Activated CD8-positive, alpha-beta memory T cell treated with anti-CD3 and anti-CD28 coated beads, Interleukin-2, amount 50 U/mL, for 24 hours (primary cell): ENCODE data around the gene VCAM1.
"Not testable (repeated sequence)": the region's sequence is repeated elsewhere in the genome, so short reads cannot be mapped to it uniquely, and the experiment has no call there.

Experiments
- DNase-seq: peaks from one replicate; pipeline ENCODE4 v3.0.0-alpha.2; 2020; ENCODE audit errors: extremely low read depth

VCAM1 gene

GRCh38 chr1:100780814-100781213 lies 61.3 kb downstream of the VCAM1 start:
- DNase-seq = no peak

GRCh38 chr1:100781728-100782127 lies 62.2 kb downstream of the VCAM1 start:
- not testable (repeated sequence) for DNase-seq

- no peak for DNase-seq
Measured at GRCh38 chr1:100782473-100783039, 63.0 kb downstream of the VCAM1 start.

GRCh38 chr1:100785470-100786052 lies 66.0 kb downstream of the VCAM1 start:
- DNase-seq = no peak

GRCh38 chr1:100786870-100787269 lies 67.3 kb downstream of the VCAM1 start:
- DNase-seq = no peak
